Middle frontal gyrus (tissue), 1 donor: ENCODE results near the gene PMFBP1.

Experiments
- DNase-seq: peaks from one replicate; pipeline ENCODE4 v3.0.0-alpha.2; 2015; ENCODE audit warnings: low spot score; ENCODE audit errors: extremely low spot score

The PMFBP1 gene

GRCh38 chr16:72131036-72131435 lies 40.9 kb downstream of the PMFBP1 start:
- no peak for DNase-seq

- no peak for DNase-seq
Measured at GRCh38 chr16:72129976-72130656, 41.8 kb downstream of the PMFBP1 start.

GRCh38 chr16:72128701-72129100 lies 43.3 kb downstream of the PMFBP1 start:
- no peak for DNase-seq

- no peak for DNase-seq
Measured at GRCh38 chr16:72126429-72126765, 45.6 kb downstream of the PMFBP1 start.

- no peak for DNase-seq
Measured at GRCh38 chr16:72125635-72126428, 46.1 kb downstream of the PMFBP1 start.

- peak; percentile 57 for DNase-seq
Measured at GRCh38 chr16:72124761-72125634, 47.0 kb downstream of the PMFBP1 start.

- DNase-seq: no peak
Measured at GRCh38 chr16:72124148-72124547, 47.8 kb downstream of the PMFBP1 start.

- DNase-seq: no peak
Measured at GRCh38 chr16:72123426-72123825, 48.5 kb downstream of the PMFBP1 start.

- DNase-seq: no peak
Measured at GRCh38 chr16:72122916-72123315, 49.0 kb downstream of the PMFBP1 start.

- no peak for DNase-seq
Measured at GRCh38 chr16:72122308-72122707, 49.6 kb downstream of the PMFBP1 start.

- DNase-seq: no peak
Measured at GRCh38 chr16:72120026-72120425, 51.9 kb downstream of the PMFBP1 start.

GRCh38 chr16:72113616-72113945 lies 58.4 kb downstream of the PMFBP1 start:
- DNase-seq: no peak

GRCh38 chr16:72112906-72113615 lies 58.9 kb downstream of the PMFBP1 start:
- DNase-seq: no peak

GRCh38 chr16:72112452-72112792 lies 59.5 kb downstream of the PMFBP1 start:
- DNase-seq: no peak

GRCh38 chr16:72111657-72112451 lies 60.1 kb downstream of the PMFBP1 start:
- DNase-seq: no peak

- no peak for DNase-seq
Measured at GRCh38 chr16:72110662-72111615, 61.0 kb downstream of the PMFBP1 start.

- no peak for DNase-seq
Measured at GRCh38 chr16:72109966-72110530, 61.9 kb downstream of the PMFBP1 start.

- DNase-seq: no peak
Measured at GRCh38 chr16:72109300-72109699, 62.7 kb downstream of the PMFBP1 start.

- DNase-seq: no peak
Measured at GRCh38 chr16:72108353-72109102, 63.4 kb downstream of the PMFBP1 start.
